ENCODE measurements around the gene REXO1. TPM values are rescaled to one million over a fixed set of nuclear protein-coding genes. Genes with fewer than 3 reads are reported as not detected.

Gene REXO1
- total RNA-seq, 1 donor from 2014 or later = 69.6 TPM

DNA sequence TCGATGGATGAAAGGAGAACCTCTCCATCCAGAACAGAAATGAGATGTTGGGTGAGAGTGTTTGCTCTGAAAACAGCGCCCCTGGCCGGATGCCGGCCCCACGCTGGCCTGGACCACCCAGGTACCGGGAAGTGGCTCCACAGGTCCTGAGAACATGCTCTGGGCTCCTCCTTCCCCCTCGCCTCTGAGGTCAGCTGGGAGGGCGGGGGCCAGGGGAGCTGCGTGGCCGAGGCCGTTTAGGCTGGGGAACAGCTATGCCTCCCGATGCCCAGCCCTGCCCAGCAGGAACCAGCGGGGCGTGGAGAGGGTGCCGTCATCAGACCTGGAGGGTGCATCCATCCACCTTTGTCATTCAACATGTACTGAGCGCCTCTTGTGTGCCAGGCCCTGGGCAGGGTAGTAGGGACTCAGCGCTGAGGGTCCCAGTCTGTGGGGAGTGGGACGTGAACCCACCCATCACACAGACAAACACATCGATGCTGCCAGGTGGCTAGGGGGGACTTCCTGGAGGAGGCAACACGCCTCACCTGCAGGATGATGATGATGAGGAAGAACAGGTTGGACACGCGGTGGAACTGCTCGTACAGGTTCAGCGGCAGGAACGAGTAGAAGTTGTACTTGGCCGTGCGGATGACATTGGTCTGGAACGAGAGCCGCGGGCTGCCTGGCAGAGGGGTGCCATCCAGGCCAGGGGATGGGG lies 40.4 kb downstream of the REXO1 start:
- TF ChIP-seq, protein P1, sequence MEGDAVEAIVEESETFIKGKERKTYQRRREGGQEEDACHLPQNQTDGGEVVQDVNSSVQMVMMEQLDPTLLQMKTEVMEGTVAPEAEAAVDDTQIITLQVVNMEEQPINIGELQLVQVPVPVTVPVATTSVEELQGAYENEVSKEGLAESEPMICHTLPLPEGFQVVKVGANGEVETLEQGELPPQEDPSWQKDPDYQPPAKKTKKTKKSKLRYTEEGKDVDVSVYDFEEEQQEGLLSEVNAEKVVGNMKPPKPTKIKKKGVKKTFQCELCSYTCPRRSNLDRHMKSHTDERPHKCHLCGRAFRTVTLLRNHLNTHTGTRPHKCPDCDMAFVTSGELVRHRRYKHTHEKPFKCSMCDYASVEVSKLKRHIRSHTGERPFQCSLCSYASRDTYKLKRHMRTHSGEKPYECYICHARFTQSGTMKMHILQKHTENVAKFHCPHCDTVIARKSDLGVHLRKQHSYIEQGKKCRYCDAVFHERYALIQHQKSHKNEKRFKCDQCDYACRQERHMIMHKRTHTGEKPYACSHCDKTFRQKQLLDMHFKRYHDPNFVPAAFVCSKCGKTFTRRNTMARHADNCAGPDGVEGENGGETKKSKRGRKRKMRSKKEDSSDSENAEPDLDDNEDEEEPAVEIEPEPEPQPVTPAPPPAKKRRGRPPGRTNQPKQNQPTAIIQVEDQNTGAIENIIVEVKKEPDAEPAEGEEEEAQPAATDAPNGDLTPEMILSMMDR (IDR thresholded peaks at IDR 0.05) = no peak
- no peaks in the 10 kb centered on the region for H3K9me3 Mint-ChIP-seq
- H3K27me3 Mint-ChIP-seq = no peaks in the 10 kb centered on the region
- H3K27ac Mint-ChIP-seq = no peak overlapping the region
- intact Hi-C loops (cut with micrococcal nuclease) = no loop called here
- DNase-seq = no peak
- peaks cover 8% of the 10 kb centered on the region for H3K4me1 Mint-ChIP-seq
- ATAC-seq (ENCODE audit: low read depth) = no peak
- no peaks in the 10 kb centered on the region for H3K36me3 Mint-ChIP-seq (ENCODE audit: low read depth)
- H3K4me3 Mint-ChIP-seq = no peak overlapping the region
- POLR2A ChIA-PET = no interaction called here
- CTCF ChIA-PET = no interaction called here

DNA sequence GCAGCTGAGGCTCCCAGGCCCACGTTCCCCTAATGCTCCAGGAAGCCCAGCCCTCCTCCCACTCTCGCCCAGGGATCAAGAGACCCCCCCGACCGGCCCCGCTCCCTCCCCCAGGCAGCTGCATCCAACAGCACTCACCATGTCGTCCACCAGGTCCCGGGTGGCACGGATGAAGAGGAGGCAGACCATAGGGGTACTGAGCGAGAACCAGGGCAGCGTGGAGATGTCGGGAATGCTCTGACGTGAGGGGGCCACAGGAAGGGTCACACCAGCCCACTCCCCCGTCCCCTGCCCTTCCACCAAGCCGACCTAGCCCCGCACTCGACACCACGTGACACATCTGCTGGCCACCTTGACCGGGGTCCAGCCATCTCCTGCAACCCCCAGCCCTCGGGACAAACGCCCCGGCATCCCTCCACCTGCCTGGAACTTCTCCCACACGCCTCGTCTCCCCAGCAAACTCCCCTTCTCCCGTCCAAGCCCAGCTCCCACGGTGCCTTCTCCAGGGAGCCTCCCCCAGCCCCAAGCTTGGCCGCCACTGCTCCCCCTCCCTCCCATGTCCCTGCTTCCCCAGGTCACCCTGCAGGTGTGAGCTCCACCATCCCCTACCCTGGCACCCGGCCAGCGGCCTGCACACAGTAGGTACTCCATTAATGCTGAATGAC lies 41.1 kb downstream of the REXO1 start:
- TF ChIP-seq, protein P1 (IDR thresholded peaks at IDR 0.05) = no peak
- ATAC-seq (ENCODE audit: low read depth) (no peak), DNase-seq (no peak)
- intact Hi-C loops (cut with micrococcal nuclease) = no loop called here
- H3K4me3 Mint-ChIP-seq = no peak overlapping the region
- H3K9me3 Mint-ChIP-seq = no peaks in the 10 kb centered on the region
- H3K27ac Mint-ChIP-seq = no peak overlapping the region
- POLR2A ChIA-PET = no interaction called here
- H3K36me3 Mint-ChIP-seq (ENCODE audit: low read depth) = no peaks in the 10 kb centered on the region
- H3K27me3 Mint-ChIP-seq = no peaks in the 10 kb centered on the region
- CTCF ChIA-PET = no interaction called here
- H3K4me1 Mint-ChIP-seq = peaks cover 2% of the 10 kb centered on the region

DNA sequence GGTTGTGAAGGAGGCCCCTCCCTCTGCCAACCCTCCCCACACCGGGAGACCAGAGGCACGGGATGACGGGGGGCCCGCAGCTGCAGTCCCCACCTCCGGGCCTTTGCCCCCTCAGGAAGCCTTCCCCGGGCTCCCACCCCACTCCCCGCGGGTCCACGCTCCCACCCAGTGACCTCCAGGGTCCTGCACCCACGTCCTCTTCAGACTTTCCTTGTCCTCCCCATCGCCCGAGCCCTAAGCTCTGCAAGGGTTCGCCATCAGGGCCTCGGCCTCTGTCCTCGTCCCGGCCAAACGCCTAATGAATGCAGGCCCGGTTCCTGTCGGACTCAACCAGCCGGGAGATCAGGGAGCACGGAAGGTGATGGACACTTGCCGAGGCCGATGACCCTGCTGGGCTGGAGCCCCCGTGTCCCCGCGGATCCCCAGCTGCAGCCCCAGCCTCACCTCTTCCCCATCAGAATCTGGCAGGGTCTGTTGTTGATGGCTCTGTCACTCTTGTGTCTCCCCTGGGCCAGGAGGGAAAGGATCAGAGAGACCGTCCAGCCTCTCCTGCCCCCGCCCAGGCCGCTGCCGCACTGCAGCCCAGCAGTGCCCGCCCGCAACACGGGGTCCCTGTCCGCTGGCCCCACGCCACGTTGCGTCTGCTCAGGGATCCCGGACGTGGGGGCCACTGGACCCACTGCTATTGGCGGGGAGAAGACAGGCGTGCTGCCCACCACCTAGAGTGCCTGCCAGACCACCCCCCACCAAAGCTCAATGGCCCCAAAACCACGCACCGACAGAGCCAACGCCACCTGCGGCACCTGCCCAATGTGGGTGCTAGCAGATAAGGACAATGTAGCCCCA lies 41.9 kb downstream of the REXO1 start:
- ChIA-PET POLR2A (no interaction called here), CTCF (no interaction called here)
- H3K4me1 Mint-ChIP-seq = peaks cover under 1% of the 10 kb centered on the region
- no peaks in the 10 kb centered on the region for H3K9me3 Mint-ChIP-seq
- DNase-seq (no peak), ATAC-seq (ENCODE audit: low read depth) (no peak)
- H3K27ac Mint-ChIP-seq = no peak overlapping the region
- H3K36me3 Mint-ChIP-seq (ENCODE audit: low read depth) = no peaks in the 10 kb centered on the region
- intact Hi-C loops (cut with micrococcal nuclease) = no loop called here
- H3K4me3 Mint-ChIP-seq = no peak overlapping the region
- H3K27me3 Mint-ChIP-seq = no peaks in the 10 kb centered on the region
- TF ChIP-seq, protein P1 (IDR thresholded peaks at IDR 0.05) = no peak

DNA sequence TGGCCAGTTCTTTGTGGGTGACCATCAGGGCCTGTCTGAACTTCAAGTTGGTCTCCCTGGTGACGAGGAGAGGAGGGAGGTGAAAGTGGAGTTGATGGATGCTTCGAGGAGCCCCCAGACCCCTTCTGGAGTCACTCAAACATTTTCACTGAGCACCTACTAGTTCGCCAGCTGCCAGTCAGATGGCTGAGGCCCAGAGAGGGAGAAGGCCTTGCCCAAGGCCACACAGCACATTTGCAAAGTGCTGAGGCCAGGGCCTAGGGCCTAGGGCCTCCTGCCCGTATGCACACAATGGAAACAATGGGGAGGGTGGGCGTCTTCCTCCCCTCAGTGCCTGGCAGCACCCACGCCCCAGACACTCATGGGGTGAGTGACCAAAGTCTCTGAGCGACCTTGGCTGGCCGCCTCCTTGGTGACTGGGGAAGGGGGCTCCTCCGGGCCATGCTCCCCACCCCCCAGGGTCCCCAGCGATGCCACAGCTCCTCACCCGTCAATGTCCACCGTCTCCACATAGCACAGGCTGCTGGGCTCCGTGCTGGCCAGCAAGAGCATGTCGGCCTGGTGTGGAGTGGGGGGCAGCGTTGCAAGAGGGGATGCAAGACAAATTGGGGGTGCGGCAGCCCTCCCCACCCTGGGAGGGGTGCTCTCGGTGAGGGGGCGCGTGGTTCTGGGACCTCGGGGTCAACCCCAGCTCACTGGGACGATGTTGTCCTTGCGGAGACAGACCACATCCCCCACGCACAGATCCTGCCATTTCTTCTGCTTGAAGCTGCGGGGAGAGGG lies 42.7 kb downstream of the REXO1 start:
- H3K27ac Mint-ChIP-seq = no peak overlapping the region
- ATAC-seq (ENCODE audit: low read depth) = no peak
- no peak overlapping the region for H3K4me3 Mint-ChIP-seq
- DNase-seq = no peak
- H3K9me3 Mint-ChIP-seq = no peaks in the 10 kb centered on the region
- H3K4me1 Mint-ChIP-seq = no peaks in the 10 kb centered on the region
- H3K27me3 Mint-ChIP-seq = no peaks in the 10 kb centered on the region
- H3K36me3 Mint-ChIP-seq (ENCODE audit: low read depth) = no peaks in the 10 kb centered on the region
- TF ChIP-seq, protein P1 (IDR thresholded peaks at IDR 0.05) = no peak
- POLR2A ChIA-PET = no interaction called here
- CTCF ChIA-PET = no interaction called here
- intact Hi-C loops (cut with micrococcal nuclease) = no loop called here
